Raji (cell line): ENCODE data around the gene EIF1AD.

Source experiments
- POLR2A ChIP-seq: IDR thresholded peaks from 2 replicates; pipeline ENCODE4 v1.6.1; 2011; ENCODE audit warnings: low read depth, low read length, control low read depth; ENCODE audit not compliant: insufficient read depth

Gene EIF1AD

DNA sequence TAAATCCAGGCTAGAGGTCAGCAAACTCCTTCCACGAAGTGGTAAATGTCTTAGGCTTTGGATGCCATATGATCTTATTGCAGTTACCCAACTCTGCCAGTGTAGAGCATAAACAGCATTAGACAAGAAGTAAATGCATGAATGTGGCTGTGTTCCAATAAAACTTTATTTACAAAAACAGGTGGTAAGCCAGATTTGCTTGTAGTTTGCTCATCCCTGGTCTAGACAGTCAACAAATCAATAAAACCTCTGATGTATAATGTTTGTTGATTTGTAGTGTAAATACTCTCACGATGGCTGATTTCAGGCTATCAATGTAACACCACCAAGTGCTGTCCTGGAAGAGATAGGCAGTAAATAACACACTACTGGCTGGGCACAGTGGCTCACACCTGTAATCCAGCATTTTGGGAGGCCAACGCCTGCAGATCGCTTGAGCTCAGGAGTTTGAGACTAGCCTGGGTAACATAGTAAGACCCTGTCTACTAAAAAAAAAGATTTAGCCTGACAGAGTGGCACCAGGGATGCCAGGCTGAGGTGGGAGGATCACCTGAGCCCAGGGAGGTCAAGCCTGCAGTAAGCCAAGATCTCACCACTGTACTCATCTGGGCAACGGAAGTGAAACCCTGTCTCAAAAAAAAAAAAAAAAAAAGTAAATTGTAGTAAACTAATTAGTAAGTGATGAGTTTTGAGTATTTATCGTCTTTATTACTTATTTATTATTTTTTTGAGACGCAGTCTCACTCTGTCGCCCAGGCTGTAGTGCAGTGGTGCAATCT lies 31.2 kb upstream of the EIF1AD start:
- TF ChIP-seq POLR2A = no peak

DNA sequence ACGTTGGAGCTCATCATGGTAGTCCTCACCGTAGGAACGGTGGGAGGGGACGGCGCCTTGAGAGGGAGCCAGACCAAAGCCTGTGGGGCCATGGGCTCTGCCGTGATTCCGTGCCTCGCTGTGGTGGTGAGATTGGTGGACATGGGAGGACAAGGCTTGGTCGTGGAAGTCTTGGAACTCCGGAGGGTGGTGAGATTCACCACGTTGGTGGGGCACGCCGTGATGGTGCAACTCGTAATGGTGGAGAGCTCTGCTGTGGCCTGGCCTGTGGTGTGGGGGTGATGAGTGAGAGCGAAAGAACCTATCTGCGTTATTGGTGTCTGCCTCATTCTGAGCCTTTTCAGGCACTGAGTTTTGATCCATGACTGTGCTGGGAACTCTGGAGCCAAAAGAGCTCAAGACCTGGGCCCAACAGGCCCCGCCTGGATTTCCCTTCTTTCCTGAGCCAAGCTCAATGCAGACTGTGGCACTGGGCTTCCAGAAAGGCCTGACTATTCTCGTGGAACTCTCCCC lies 24.1 kb upstream of the EIF1AD start, which contains the start of gene CATSPER1:
Gene CATSPER1, minus strand, starts transcription at position 463 of the 513 bp plus-strand sequence. Its CDS starts 100 bp downstream, at position 363.
- no peak for TF ChIP-seq POLR2A

DNA sequence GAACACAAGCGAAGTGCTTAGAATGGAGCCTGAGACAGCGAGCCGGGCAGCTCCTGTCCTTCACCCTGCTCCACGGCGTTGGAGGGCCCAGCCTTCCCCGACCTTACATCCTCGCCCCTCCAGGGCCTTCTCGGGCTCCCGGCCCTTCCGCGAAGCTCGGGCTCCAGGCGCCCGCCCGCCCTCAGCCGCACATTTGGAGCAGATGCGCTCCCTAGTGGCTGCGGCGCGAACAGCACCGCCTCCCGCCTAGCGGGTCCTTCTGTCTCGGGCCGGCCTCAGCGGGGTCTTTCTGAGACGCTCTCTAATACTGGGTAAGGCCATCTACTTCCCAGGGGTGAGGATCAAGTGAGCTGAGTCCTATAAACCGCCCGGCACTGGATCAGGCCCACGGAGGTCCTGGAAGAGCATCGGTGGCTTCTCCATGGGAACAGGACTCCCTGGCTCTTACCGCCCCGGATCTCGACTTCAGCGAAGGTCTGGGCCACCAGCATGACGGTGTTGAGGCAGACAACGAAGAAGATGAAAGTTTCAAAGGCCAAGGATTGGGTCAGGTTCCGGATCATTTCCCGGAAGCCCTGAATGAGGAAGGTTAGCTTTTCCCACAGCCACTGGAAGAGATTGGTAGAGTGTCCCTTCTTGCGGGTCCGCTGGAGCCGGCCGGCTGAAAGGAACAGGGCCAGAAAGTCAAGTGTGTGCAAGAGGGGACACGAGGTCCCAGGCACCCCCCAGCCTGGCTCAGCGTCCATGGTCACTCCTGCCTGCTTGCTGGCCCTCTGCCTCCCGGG lies 20.6 kb upstream of the EIF1AD start:
- TF ChIP-seq POLR2A = no peak

DNA sequence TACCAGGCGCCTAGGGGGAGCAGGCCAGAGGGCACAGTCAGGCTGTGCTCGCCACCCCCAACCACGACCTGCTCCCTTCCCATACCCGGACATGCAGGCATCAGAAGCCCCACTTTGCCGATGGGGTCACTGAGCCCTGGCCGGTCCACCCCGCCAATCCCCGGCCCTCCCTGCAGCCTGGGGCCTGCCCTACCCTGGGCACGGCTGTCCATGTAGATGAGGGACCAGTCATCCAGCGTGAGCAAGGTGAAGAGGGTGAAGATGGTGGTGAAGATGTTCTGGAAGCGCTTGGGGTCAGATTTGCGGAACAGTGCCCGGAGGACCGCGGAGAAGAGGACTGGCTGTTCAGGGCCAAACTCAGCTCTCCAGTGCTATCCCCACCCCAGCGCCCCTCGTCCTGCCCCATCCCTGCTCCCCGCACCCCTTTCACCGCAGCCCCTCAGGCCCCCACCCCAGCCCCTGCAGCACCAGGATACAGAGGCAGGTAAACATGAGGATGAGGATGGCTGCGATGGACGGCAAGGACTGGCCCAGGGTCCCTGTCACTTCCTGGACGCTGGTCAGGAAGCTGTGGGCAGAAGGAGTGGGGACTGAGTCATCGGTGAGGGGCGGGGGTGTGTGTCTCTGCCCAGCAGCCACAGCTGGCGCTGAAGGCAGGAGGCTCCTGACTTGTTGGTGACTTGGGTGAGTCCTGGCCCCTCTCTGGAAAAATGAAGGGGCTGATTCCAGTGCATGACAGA lies 18.8 kb upstream of the EIF1AD start:
- no peak for TF ChIP-seq POLR2A

DNA sequence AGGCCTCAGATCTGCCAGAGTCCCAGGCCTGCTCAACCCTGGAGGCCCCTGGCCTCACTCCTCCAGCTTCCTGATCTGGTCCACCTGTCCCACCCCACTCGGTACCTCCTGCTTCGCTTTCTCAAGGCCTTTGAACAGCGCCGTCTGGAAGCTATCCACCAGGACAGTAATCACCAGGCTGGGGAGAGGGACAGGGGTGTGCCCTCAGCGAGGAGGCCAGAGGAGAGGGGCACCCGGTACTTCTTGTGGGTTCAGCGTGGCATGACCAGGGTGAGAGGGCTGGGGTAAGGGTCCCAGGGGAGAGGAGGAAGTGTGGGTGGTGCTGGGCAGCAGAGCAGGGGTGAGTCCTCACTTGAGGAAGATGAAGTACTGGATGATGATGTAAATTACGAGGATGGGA lies 18.3 kb upstream of the EIF1AD start:
- no peak for TF ChIP-seq POLR2A

DNA sequence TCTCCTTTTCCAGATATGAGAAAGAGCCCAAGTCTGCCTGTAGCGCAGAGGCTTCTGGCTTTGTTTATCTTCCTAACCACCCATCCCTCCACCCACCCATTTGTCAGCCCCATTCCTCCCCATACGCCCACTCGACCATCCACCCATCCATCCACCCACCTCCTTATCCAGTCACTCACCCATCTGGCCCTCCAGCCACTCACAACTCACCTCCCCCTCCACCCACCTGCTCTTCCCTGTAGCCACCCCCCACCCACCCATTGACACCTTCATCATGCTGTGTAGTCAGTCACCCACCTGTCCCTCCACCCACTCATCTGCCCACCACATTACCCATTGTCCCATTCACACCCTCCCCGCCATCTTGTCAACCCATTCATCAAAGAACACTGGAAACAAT lies 15.4 kb upstream of the EIF1AD start:
- no peak for TF ChIP-seq POLR2A

DNA sequence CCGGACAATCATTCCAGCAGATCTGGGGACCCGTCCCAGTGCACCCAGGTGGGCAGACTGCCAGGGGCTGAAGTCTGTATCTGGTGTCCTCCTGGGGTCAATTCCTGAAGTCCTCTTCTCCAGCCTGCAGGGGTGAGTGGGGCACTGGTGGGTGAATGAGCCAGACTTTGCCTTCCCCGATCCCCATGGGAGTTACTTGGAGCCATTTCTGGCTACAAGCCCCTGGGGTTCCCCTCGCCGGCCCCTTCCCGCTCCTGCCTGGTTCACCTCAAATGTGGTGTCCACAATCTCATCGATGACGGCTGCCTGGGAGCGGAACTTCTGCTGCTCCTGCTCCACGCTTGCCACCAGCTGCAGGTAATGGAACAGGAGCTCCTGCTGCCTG lies 14.8 kb upstream of the EIF1AD start:
- TF ChIP-seq POLR2A = no peak

DNA sequence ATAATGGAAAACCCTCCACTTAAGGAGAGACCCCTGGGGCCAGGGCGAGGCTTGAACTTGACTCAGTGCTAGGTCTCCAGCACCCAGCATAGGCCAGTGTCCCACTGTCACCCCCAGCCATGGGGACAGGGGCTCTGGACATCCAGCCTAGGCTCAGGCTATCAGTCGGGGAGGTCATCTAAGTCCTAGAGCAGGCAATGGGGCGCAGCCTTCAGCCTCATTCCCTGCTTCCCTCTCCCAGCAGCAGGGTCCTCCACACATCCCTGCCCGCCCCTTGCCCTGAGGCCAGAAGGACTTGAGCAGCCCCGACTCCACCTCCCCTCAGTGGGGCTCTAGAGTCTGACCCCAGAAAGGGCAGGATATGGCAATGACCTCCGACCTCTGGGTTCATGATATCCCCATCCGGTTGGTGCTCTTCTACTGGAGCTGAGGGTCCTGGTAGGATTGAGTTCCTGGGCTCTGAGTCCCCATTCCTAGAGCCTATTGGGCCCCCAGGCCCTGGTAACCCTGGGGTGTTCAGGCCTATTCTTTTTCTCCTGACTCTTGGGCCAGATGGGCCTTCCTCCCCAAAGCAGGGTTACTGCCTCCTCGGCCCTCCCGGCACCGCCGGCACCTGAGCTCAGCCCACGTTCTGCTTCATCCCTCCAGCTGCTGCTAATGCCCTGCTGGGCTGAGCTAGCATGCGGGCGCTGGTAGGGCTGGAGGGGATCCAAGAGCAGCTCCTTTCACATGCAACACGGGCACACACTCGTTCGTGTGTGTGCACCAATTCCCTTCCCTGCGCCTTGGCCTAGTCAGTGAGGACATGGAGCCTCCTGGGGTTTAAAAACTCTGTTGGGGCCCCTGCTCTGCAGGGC lies 14.2 kb upstream of the EIF1AD start:
- no peak for TF ChIP-seq POLR2A

DNA sequence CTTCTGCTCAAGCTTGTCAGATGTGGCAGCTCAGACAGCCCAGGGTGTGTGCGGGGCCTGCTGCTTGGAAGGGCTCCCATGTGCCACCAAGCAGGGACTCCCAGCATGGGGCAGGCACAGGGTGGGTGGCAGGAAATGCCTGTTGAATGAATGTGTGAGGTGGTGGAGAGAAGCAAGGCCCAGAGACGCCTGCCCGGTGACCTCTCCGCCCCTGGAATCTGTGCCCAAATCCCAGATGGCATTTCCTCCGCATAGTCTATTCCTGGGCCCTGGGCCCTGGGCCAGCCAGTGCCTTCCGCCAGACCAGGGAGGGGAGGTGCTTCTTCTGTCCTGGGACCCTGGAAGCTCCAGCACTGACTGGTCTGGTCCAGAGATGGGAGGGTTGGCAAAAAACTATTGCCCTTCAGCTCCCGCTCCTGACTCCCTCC lies 13.5 kb upstream of the EIF1AD start:
- TF ChIP-seq POLR2A = no peak

DNA sequence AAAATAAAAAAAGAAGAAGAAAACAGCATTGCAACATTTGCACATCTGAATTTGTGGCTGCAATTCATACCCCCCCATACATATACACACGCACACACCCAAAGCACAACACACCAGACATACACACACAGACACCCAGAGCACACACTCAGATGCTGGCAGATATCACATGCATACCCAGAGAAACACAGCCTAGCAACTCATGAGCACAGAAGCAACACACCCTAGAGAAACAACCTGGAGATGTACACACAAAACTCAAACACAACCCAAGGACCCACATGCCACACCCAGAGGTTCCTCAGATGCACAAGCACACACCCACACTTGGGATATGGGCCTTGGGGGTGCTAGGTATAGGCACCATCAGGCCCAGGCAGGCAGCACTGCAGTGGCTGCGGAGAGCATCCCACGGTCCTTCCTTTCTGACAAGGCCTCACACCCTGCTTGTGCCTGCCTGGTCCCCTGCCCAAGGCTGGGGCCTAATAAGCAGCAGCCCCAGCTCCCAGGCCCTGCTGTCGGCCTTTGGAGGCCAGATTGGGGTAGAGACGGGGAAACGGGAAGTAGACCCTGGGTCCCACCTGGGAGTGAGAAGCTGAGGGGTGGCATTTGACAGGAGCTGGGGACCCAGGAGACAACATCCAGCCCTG lies 13.0 kb upstream of the EIF1AD start:
- no peak for TF ChIP-seq POLR2A

DNA sequence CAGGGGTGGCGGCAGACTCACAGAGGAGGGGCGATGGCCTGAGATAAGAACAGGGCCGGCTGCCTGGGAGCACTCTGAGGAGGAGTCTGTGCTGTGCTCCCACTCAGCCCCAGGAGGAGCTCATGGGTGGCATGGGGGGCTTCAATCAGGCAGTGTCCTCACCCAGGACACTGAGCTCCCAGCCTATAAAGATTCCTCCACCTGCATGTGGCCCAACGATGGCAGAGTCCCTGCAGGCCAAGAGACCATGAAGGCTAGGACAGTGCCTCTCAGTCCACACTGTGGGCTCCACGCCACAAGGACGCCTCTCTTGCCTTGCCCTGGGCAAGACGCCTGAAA lies 11.8 kb upstream of the EIF1AD start:
- no peak for TF ChIP-seq POLR2A

DNA sequence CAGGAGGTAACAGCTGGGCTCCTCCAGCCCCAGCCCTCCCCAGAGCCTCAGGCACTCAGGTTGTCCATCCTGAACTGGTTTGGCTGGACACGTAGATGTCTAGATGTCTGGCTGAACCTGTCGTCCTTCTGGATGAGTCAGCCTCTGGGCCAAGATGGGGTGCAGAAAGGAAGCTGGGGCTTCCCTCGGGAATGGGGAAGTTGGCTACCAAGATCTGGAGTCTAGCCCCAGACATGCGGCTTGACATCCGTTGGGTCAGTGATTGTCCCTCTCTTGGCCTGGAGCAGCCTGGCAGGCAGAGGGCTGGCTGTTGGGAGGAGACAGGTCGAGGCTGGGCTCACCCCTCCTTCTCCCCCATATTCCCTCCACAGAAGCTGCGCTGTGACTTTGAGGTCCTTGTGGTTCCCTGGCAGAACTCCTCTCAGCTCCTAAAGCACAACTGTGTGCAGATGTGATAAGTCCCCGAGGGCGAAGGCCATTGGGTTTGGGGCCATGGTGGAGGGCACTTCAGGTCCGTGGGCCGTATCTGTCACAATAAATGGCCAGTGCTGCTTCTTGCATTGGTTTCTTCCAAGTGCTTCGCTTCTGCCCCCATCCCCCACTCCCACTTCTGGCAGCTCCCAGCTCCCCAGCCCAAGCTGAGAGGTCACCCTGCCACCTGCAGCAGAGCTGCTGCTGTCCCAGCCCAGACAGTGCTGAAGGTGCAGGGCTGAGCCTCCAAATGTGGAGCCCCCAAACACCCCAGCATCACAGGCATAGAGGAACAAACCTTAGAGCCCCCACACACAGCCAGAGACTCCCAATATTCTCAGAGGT lies 11.2 kb upstream of the EIF1AD start:
- no peak for TF ChIP-seq POLR2A

DNA sequence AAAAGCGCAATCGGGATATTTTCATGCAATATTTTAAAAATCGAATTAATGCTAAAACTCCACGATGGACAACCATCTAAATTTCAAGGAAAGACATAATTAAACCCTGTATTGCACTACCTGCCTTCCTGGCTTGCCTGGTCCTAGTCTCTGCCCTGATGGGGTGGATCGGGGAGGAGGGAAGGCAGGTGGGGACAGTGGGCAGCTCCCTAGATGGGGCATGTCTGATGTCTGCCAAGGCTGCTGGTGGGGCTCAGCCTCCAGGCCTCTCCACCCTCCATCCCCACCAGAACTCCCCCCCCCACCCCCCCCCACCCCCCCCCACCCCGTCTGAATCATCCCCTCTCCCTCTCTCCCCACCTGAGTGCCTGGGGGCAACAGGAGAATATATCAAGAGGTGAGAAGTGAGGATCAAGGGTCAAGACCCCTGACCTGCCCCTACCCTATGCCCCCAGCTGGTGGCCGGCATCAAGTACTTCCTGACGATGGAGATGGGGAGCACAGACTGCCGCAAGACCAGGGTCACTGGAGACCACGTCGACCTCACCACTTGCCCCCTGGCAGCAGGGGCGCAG lies 10.5 kb upstream of the EIF1AD start:
- TF ChIP-seq POLR2A = no peak
